K562 (cell line): ENCODE data around the gene RNF145. TPM values are rescaled to one million over a fixed set of nuclear protein-coding genes. Genes with fewer than 3 reads are reported as not detected.

Source experiments
- ATAC-seq: fragments of 200-7000 bp; cut with Tn5 transposase; 3 replicates; pipeline ENCODE4 v1.9.1; 2020; ENCODE audit warnings: moderate library complexity
- BruUV-seq: library from RNA; stranded (reverse); fragments of 400-500 nt; replicated peaks from 2 replicates; lab custom pipeline; 2021; lab: Mats Ljungman, UMichigan
- CTCF ChIA-PET: fragments of 300-600 bp; formaldehyde crosslinking; extraction: SDS; loops from one replicate; lab custom pipeline; 2021; ENCODE audit warnings: low intra/inter-chr PET ratio; lab: Yijun Ruan, JAX
- POLR2A ChIA-PET: fragments of 300-600, 350-650 bp; sonication (Branson Sonifier 250); formaldehyde crosslinking; extraction: SDS; loops from one replicate; lab custom pipeline; 2021; ENCODE audit warnings: antibody characterized with exemption, inconsistent platforms; lab: Yijun Ruan, JAX
- DNase-seq, 4 experiments: peaks; one replicate each; pipeline versions ENCODE4 v3.0.0 to v3.0.0-alpha.2; 2011 to 2018; ENCODE audit warnings: low spot score in 3 of 4, mixed read lengths in 3 of 4; ENCODE audit errors: extremely low read depth in 1 of 4
- FAIRE-seq: peaks from 2 replicates; lab custom pipeline; 2011; peaks lifted over from hg19 to GRCh38; lab: Jason Lieb, UNC
- H2AFZ ChIP-seq: 2 replicates; pipeline ENCODE4 v1.6.0; 2011; ENCODE audit warnings: low read depth, low read length, control low read depth, inconsistent platforms
- H3K27ac ChIP-seq: fragments of 200-600 bp; 3 replicates; pipeline ENCODE4 v1.8.0; 2011; ENCODE audit warnings: low read depth, mild to moderate bottlenecking, control low read depth, inconsistent platforms, low read length, moderate library complexity, mixed read lengths; ENCODE audit errors: extremely low read depth
- H3K27me3 ChIP-seq, 2 experiments: fragments of 300-600 bp in 1 of 2; 2 replicates in 1 of 2; 3 replicates in 1 of 2; pipeline versions ENCODE4 v1.6.0 to v1.8.0; 2011; ENCODE audit warnings: inconsistent platforms in 2 of 2, low read length in 2 of 2, mild to moderate bottlenecking in 1 of 2, mixed read lengths in 1 of 2, moderate library complexity in 1 of 2; ENCODE audit not compliant: control insufficient read depth in 2 of 2, insufficient read depth in 2 of 2
- H3K36me3 ChIP-seq: fragments of 300-600 bp; 3 replicates; pipeline ENCODE4 v1.8.0; 2011; ENCODE audit warnings: mild to moderate bottlenecking, low read length, inconsistent platforms; ENCODE audit not compliant: control insufficient read depth, insufficient read depth
- H3K4me1 ChIP-seq, 2 experiments: fragments of 200-600 bp in 1 of 2; replicated peaks in 1 of 2; 2 replicates in 1 of 2; 3 replicates in 1 of 2; pipeline versions ENCODE4 v1.5.1 to v1.8.0; 2011; ENCODE audit warnings: inconsistent platforms in 2 of 2, low read length in 2 of 2, mild to moderate bottlenecking in 1 of 2, mixed read lengths in 1 of 2, moderate library complexity in 1 of 2; ENCODE audit not compliant: control insufficient read depth in 2 of 2, insufficient read depth in 2 of 2
- H3K4me2 ChIP-seq: 2 replicates; pipeline ENCODE4 v1.6.1; 2011; ENCODE audit warnings: low read length, control low read depth, inconsistent platforms, mixed read lengths; ENCODE audit not compliant: insufficient read depth
- H3K4me3 ChIP-seq: fragments of 200-600 bp; sonication (generic), shearing (Covaris generic); 2 replicates; pipeline ENCODE4 v1.5.1; 2016; ENCODE audit warnings: control low read depth, inconsistent platforms
- H3K79me2 ChIP-seq: fragments of 200-600 bp; 3 replicates; pipeline ENCODE4 v1.8.0; 2011; ENCODE audit warnings: low read length, inconsistent platforms; ENCODE audit not compliant: control insufficient read depth, insufficient read depth
- H3K9ac ChIP-seq, 2 experiments: 2 replicates each; pipeline versions ENCODE4 v1.6.0 to v1.6.1; 2011; ENCODE audit warnings: low read depth in 2 of 2, low read length in 2 of 2, control low read depth in 1 of 2, inconsistent platforms in 1 of 2, mild to moderate bottlenecking in 1 of 2, mixed read lengths in 1 of 2; ENCODE audit not compliant: insufficient read depth in 1 of 2
- H3K9me1 ChIP-seq: one replicate; pipeline ENCODE4 v1.6.0; 2011; ENCODE audit warnings: inconsistent platforms, mild to moderate bottlenecking, low read length, moderate library complexity; ENCODE audit not compliant: control insufficient read depth, insufficient read depth
- H3K9me3 ChIP-seq: replicated peaks from 2 replicates; pipeline ENCODE4 v1.5.1; 2011; ENCODE audit warnings: low read depth, low read length, inconsistent platforms; ENCODE audit not compliant: control insufficient read depth, insufficient read depth
- H4K20me1 ChIP-seq: replicated peaks from 2 replicates; pipeline ENCODE4 v1.6.1; 2011; ENCODE audit warnings: low read length, inconsistent platforms, mixed read lengths; ENCODE audit not compliant: control insufficient read depth, insufficient read depth
- CHD1 ChIP-seq: fragments of 200-600 bp; sonication (generic); IDR thresholded peaks from one replicate; pipeline ENCODE4 v1.6.1; 2012; ENCODE audit warnings: mild to moderate bottlenecking, moderate library complexity, low read length, inconsistent platforms
- DDX20 ChIP-seq: fragments of 450-650 bp; IDR thresholded peaks from 2 replicates; pipeline ENCODE4 v1.6.1; 2016; ENCODE audit warnings: missing genetic modification characterization, low read depth, mild to moderate bottlenecking, missing compliant biosample characterization, moderate library complexity
- HDAC2 ChIP-seq: fragments of 450-650 bp; IDR thresholded peaks from 2 replicates; pipeline ENCODE4 v1.6.1; 2016; ENCODE audit warnings: mild to moderate bottlenecking
- MTA1 ChIP-seq: fragments of 450-650 bp; IDR thresholded peaks from 2 replicates; pipeline ENCODE4 v1.6.1; 2017; ENCODE audit warnings: borderline replicate concordance
- NBN ChIP-seq: fragments of 450-650 bp; IDR thresholded peaks from 2 replicates; pipeline ENCODE4 v1.6.1; 2016; ENCODE audit warnings: low read depth, mild to moderate bottlenecking
- NKRF ChIP-seq: fragments of 450-650 bp; IDR thresholded peaks from 2 replicates; pipeline ENCODE4 v1.6.1; 2016; ENCODE audit warnings: borderline replicate concordance
- PCBP2 ChIP-seq: fragments of 200-400 bp; formaldehyde crosslinking; IDR thresholded peaks from 2 replicates; pipeline ENCODE4 v1.6.1; 2018; ENCODE audit warnings: low read length, low read depth, mild to moderate bottlenecking, moderate library complexity; ENCODE audit not compliant: poor library complexity, severe bottlenecking
- POLR2A ChIP-seq: fragments of 450-650 bp; conservative IDR thresholded peaks from 2 replicates; pipeline ENCODE4 v1.6.1; 2016
- RBM39 ChIP-seq: fragments of 200-400 bp; formaldehyde crosslinking; optimal IDR thresholded peaks from 2 replicates; pipeline ENCODE3; 2018; ENCODE audit warnings: low read depth, low read length
- TCF3 ChIP-seq: sonication (generic); formaldehyde crosslinking; IDR thresholded peaks from 2 replicates; pipeline ENCODE4 v1.4.0; 2020; ENCODE audit warnings: mild to moderate bottlenecking, missing genetic modification reagents
- TSC22D4 ChIP-seq: fragments of 450-650 bp; IDR thresholded peaks from 2 replicates; pipeline ENCODE4 v1.6.1; 2016; ENCODE audit warnings: missing genetic modification characterization, missing biosample characterization, control low read depth
- ZNF121 ChIP-seq: sonication (generic); formaldehyde crosslinking; conservative IDR thresholded peaks from 2 replicates; pipeline ENCODE4 v1.8.0; 2022; ENCODE audit warnings: missing genetic modification reagents
- ZNF695 ChIP-seq: fragments of 450-650 bp; formaldehyde crosslinking; IDR thresholded peaks from 2 replicates; pipeline ENCODE4 v1.4.0; 2020; ENCODE audit warnings: mild to moderate bottlenecking, moderate library complexity
- in situ Hi-C: fragments of 300-500 bp; cut with MboI; formaldehyde crosslinking; loops from 4 replicates; pipeline ENCODE4 v1.15.0; 2018; ENCODE audit warnings: inconsistent platforms, mixed read lengths
- intact Hi-C: fragments of 100-400 bp; cut with micrococcal nuclease; formaldehyde crosslinking; loops from 2 replicates; pipeline ENCODE4 v1.14.2; 2022
- polyA plus RNA-seq, 8 experiments: library from polyadenylated mRNA; depleted of rRNA in 4 of 8; stranded (reverse) in 5 of 8; unstranded in 3 of 8; fragments of >200 nt; fragmentation: Nextera tagmentation in 2 of 8; fragmentation: Illumina TruSeq in 1 of 8; extraction: Ambion mirVana in 2 of 8; extraction: Trizol in 1 of 8; gene quantifications; 2 replicates each; pipeline versions ENCODE4 v1.2.1 to v1.2.3, GENCODE V29; 2011 to 2014; ENCODE audit warnings: inconsistent platforms in 1 of 8, missing spikeins in 1 of 8
- total RNA-seq, 7 experiments: library from RNA; depleted of rRNA in 6 of 7; stranded (reverse); fragments of >200 nt in 6 of 7; fragmentation: Illumina TruSeq in 2 of 7; extraction: Trizol in 2 of 7; gene quantifications; 2 replicates each; pipeline versions ENCODE4 v1.2.1 to v1.2.3, GENCODE V29; 2011 to 2021; ENCODE audit warnings: low replicate concordance in 1 of 7
- TF ChIP-seq, protein P1 (sequence below), 2 experiments: fragments of 450-650 bp; IDR thresholded peaks; 2 replicates each; pipeline ENCODE4 v1.6.1; 2018; ENCODE audit warnings: mild to moderate bottlenecking in 2 of 2, low read depth in 1 of 2; ENCODE audit not compliant: partially characterized antibody in 2 of 2

RNF145 gene
- total and polyA plus RNA-seq, 9 of the 15 experiments (the other 6 are each of a cell fraction or from before 2014, with no cell fraction given), result 13.6 to 40.7 (median 25.4) TPM

DNA sequence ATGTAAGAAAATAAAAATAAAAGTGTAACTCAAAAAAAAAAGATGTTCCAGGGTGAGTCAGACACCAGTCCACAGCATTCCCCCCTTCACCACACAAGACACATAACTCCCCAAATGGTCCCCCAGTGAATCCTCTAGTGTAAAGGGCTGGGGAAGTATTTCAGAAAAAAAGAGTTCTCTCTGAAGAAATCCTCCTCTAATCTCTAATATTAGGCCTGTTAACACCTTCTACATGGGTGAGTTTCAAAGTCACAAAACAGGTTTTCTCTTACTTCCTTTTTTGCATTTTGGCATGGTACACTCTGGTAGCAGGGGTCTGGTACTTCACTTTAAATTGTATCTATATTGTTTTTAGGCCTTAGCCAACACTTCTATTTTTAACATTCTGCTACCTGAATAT is 28.2 kb downstream of the RNF145 start:
- CTCF ChIA-PET, result no interaction called here
- no peak for DNase-seq
- POLR2A ChIA-PET, result interaction anchor here (0.6 kb wide), 1 partner anchor 96 kb away, joined by 3 read pairs; no protein-coding TSS in a partner anchor
- H3K9me1 ChIP-seq, result no peaks in the 10 kb centered on the region
- H3K4me3 ChIP-seq, result no peak overlapping the region
- H3K4me1 ChIP-seq, result peaks cover 0 to 5% of the 10 kb centered on the region in 2 experiments; a peak in 2 of 5 replicates
- H3K9me3 ChIP-seq, result no peaks in the 10 kb centered on the region
- H2AFZ ChIP-seq, result no peak overlapping the region
- H3K9ac ChIP-seq, result no peak overlapping the region
- H4K20me1 ChIP-seq, result no peaks in the 10 kb centered on the region
- intact Hi-C loops, result no loop called here
- no peak for TF ChIP-seq DDX20 (tag)
- TF ChIP-seq HDAC2, result no peak
- TF ChIP-seq NKRF, result no peak
- TF ChIP-seq CHD1, result no peak
- TF ChIP-seq RBM39, result no peak
- no peak for TF ChIP-seq ZNF121 (CRISPR knock-in tag)
- no peak for TF ChIP-seq TSC22D4 (tag)
- no peak for TF ChIP-seq POLR2A
- TF ChIP-seq TCF3, result no peak
- no peak for TF ChIP-seq MTA1
- TF ChIP-seq ZNF695 (CRISPR knock-in tag), result no peak
- TF ChIP-seq, protein P1, sequence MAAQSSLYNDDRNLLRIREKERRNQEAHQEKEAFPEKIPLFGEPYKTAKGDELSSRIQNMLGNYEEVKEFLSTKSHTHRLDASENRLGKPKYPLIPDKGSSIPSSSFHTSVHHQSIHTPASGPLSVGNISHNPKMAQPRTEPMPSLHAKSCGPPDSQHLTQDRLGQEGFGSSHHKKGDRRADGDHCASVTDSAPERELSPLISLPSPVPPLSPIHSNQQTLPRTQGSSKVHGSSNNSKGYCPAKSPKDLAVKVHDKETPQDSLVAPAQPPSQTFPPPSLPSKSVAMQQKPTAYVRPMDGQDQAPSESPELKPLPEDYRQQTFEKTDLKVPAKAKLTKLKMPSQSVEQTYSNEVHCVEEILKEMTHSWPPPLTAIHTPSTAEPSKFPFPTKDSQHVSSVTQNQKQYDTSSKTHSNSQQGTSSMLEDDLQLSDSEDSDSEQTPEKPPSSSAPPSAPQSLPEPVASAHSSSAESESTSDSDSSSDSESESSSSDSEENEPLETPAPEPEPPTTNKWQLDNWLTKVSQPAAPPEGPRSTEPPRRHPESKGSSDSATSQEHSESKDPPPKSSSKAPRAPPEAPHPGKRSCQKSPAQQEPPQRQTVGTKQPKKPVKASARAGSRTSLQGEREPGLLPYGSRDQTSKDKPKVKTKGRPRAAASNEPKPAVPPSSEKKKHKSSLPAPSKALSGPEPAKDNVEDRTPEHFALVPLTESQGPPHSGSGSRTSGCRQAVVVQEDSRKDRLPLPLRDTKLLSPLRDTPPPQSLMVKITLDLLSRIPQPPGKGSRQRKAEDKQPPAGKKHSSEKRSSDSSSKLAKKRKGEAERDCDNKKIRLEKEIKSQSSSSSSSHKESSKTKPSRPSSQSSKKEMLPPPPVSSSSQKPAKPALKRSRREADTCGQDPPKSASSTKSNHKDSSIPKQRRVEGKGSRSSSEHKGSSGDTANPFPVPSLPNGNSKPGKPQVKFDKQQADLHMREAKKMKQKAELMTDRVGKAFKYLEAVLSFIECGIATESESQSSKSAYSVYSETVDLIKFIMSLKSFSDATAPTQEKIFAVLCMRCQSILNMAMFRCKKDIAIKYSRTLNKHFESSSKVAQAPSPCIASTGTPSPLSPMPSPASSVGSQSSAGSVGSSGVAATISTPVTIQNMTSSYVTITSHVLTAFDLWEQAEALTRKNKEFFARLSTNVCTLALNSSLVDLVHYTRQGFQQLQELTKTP (IDR thresholded peaks at IDR 0.05; ENCODE audit: low read depth in 1 of 2, partially characterized antibody in 2 of 2), result no peak
- no peak for TF ChIP-seq PCBP2
- no peak for TF ChIP-seq NBN
- TF ChIP-seq, all 486 proteins: peak for 0
- Histone ChIP-seq H3K79me2 (peaks cover 66% of the 10 kb centered on the region), H3K36me3 (peaks cover 66% of the 10 kb centered on the region; the same call in 2 of the 3 replicates), H3K27me3 (no peaks in the 10 kb centered on the region), H3K27ac (no peak overlapping the region), H3K4me2 (no peak overlapping the region)
- ATAC-seq (no peak), FAIRE-seq (no peak)
- no TSS peak for BruUV-seq
- in situ Hi-C loops, result no loop called here
